Activated CD4-positive, CD25-positive, alpha-beta regulatory T cell treated with anti-CD3 and anti-CD28 coated beads, Interleukin-2, amount 50 U/mL, for 16 hours (primary cell): ENCODE results near the gene PIGU.

Experiments used
- DNase-seq: peaks from one replicate; pipeline ENCODE4 v3.0.0-alpha.2; 2020; ENCODE audit warnings: low read depth, low spot score

Gene PIGU

GRCh38 chr20:34512266-34512954 lies 164.5 kb downstream of the PIGU start:
- DNase-seq, result no peak

GRCh38 chr20:34511891-34512265 lies 165.0 kb downstream of the PIGU start:
- no peak for DNase-seq

- DNase-seq, result no peak
Observed at GRCh38 chr20:34510575-34510974, 166.3 kb downstream of the PIGU start.
